Suprapubic skin (tissue), 4 donors: ENCODE results near the gene GIPC1. TPM values are rescaled to one million over a fixed set of nuclear protein-coding genes. Genes with fewer than 3 reads are reported as not detected.

Experiments
- DNase-seq, 2 donors: peaks; one replicate each; pipeline ENCODE4 v3.0.0-alpha.2; 2019; ENCODE audit warnings: low spot score in 2 of 2
- H3K27ac ChIP-seq: fragments of 200-600 bp; sonication (generic); one replicate; pipeline ENCODE4 v1.5.1; 2019
- H3K27me3 ChIP-seq: fragments of 200-600 bp; sonication (generic); one replicate; pipeline ENCODE4 v1.5.1; 2019
- H3K36me3 ChIP-seq: fragments of 200-600 bp; sonication (generic); one replicate; pipeline ENCODE4 v1.5.1; 2019
- H3K4me1 ChIP-seq: fragments of 200-600 bp; sonication (generic); one replicate; pipeline ENCODE4 v1.5.1; 2019
- H3K4me3 ChIP-seq: fragments of 200-600 bp; sonication (generic); one replicate; pipeline ENCODE4 v1.5.1; 2019; ENCODE audit warnings: mild to moderate bottlenecking
- H3K9me3 ChIP-seq: fragments of 200-600 bp; sonication (generic); one replicate; pipeline ENCODE4 v1.5.1; 2019
- EP300 ChIP-seq: sonication (generic); formaldehyde crosslinking; IDR thresholded peaks from one replicate; pipeline ENCODE4 v1.6.1; 2017; ENCODE audit warnings: antibody characterized with exemption
- POLR2A ChIP-seq, 2 donors: fragments of 450-650 bp; IDR thresholded peaks; one replicate each; pipeline ENCODE4 v1.6.1; 2017; ENCODE audit warnings: antibody characterized with exemption in 2 of 2, mild to moderate bottlenecking in 2 of 2, moderate library complexity in 2 of 2
- POLR2AphosphoS5 ChIP-seq, 3 donors: sonication (generic); formaldehyde crosslinking; IDR thresholded peaks; one replicate each; pipeline ENCODE4 v1.6.1; 2017; ENCODE audit warnings: antibody characterized with exemption in 3 of 3
- WGBS: methylation state at CpG from one replicate; pipeline ENCODE4 v1.1.5; 2018; 5-methylcytosine and 5-hydroxymethylcytosine counted together
- total RNA-seq, 4 donors: library from RNA; depleted of rRNA; stranded (reverse); fragments of >200 nt; gene quantifications; one replicate each; pipeline ENCODE4 v1.1.0, GENCODE V29; 2016
- TF ChIP-seq, protein P1 (sequence below), 2 donors: fragments of 200-600 bp in 1 of 2; fragments of 450-650 bp in 1 of 2; sonication (generic) in 1 of 2; IDR thresholded peaks; one replicate each; pipeline ENCODE4 v1.5.1; 2016 to 2019; ENCODE audit warnings: antibody characterized with exemption in 2 of 2, mild to moderate bottlenecking in 1 of 2, moderate library complexity in 1 of 2

GIPC1 gene
- total RNA-seq, 4 donors from 2014 or later: 85.8 to 111 (median 105) TPM

DNA sequence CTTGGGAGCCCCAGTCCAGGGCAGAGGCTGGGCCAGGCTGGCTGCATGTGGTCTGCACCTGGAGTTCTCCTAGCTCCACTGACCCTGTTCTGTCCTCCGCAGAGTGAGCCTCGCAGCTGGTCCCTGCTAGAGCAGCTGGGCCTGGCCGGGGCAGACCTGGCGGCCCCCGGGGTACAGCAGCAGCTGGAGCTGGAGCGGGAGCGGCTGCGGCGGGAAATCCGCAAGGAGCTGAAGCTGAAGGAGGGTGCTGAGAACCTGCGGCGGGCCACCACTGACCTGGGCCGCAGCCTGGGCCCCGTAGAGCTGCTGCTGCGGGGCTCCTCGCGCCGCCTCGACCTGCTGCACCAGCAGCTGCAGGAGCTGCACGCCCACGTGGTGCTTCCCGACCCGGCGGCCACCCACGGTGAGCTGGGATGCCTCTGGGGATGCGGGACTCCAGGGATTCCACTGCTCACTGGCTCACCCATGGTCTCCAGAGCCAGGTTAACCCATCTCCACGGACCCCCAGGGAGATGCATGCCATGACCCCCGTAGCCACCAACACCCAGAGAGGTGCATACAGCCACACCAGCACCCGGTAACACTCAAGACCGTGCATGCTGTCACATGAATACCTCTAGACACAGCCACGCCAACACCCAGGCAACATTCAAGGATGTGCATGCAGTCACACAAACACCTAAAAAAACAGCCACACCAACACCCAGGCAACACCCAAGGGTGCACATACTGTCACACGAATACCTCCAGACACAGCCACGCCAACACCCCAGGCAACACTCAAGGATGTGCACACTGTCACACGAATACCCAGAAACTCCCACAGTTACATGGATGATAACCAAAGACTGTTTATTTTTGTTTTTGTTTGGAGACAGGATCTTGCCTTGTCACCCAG is 54.6 kb downstream of the GIPC1 start:
- WGBS: 20% methylated on average over 1 of the region's 34 CpGs
- Histone ChIP-seq H3K4me1 (peaks cover 19% of the 10 kb centered on the region), H3K27ac (no peak overlapping the region), H3K27me3 (no peaks in the 10 kb centered on the region), H3K36me3 (peaks cover 42% of the 10 kb centered on the region), H3K9me3 (no peaks in the 10 kb centered on the region), H3K4me3 (no peak overlapping the region)
- no peak for DNase-seq
- TF ChIP-seq, protein P1, sequence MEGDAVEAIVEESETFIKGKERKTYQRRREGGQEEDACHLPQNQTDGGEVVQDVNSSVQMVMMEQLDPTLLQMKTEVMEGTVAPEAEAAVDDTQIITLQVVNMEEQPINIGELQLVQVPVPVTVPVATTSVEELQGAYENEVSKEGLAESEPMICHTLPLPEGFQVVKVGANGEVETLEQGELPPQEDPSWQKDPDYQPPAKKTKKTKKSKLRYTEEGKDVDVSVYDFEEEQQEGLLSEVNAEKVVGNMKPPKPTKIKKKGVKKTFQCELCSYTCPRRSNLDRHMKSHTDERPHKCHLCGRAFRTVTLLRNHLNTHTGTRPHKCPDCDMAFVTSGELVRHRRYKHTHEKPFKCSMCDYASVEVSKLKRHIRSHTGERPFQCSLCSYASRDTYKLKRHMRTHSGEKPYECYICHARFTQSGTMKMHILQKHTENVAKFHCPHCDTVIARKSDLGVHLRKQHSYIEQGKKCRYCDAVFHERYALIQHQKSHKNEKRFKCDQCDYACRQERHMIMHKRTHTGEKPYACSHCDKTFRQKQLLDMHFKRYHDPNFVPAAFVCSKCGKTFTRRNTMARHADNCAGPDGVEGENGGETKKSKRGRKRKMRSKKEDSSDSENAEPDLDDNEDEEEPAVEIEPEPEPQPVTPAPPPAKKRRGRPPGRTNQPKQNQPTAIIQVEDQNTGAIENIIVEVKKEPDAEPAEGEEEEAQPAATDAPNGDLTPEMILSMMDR (IDR thresholded peaks at IDR 0.05): no peak
- no peak for TF ChIP-seq POLR2A (IDR thresholded peaks at IDR 0.05)
- TF ChIP-seq EP300: no peak
- no peak for TF ChIP-seq POLR2AphosphoS5 (IDR thresholded peaks at IDR 0.05)

DNA sequence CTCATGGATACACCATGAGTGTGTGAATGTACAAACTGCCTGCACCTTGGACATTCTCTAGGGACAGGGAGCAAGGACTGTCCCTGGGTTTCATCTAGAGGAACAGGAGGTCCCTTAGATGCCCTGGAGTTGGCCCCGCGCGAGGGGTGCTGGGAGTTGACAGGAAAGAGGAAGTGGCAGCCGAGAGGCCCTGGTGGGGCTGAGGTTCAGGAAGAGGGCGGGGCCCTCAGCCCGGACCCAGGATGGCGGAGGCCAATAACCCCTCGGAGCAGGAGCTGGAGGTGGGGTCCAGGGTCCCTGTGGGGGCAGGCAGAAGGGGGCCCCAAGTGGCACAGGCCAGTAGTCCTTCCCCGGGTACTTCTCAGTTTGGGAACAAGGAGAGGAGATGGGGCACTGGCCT is 55.9 kb downstream of the GIPC1 start:
- Histone ChIP-seq H3K4me1 (peaks cover 24% of the 10 kb centered on the region), H3K9me3 (no peaks in the 10 kb centered on the region), H3K36me3 (peaks cover 30% of the 10 kb centered on the region), H3K27me3 (no peaks in the 10 kb centered on the region), H3K4me3 (peak overlapping the region; percentile 32), H3K27ac (no peak overlapping the region)
- WGBS: 34% methylated on average over 5 of the region's 9 CpGs
- peak in 1 of 2 donors; percentile 91 for DNase-seq
- TF ChIP-seq POLR2AphosphoS5 (IDR thresholded peaks at IDR 0.05): no peak

DNA sequence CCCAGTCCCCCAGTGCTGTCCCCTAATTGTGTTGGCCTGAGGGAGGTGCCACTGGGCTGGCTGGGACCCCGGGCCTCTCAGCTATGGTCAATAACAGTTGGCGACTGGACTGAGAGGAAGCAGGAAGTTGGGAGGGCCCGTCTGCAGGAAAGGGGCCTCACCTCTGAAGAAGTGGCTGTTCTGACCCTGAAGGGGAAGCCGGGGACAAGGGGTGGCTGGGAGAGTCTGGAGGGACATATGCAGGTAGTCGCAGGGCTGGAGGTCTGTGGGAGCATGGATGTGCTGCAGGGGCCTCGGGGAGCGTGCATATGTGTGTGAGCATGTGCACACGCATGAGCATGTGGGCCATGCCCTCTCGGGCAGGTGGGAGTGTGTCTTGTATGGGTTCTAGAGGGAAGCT is 56.9 kb downstream of the GIPC1 start:
- H3K36me3 ChIP-seq: peaks cover 20% of the 10 kb centered on the region
- H3K4me3 ChIP-seq: no peak overlapping the region
- no peaks in the 10 kb centered on the region for H3K27me3 ChIP-seq
- peaks cover 34% of the 10 kb centered on the region for H3K4me1 ChIP-seq
- WGBS: 81% methylated on average over 9 of the region's 9 CpGs
- H3K9me3 ChIP-seq: no peaks in the 10 kb centered on the region
- no peak overlapping the region for H3K27ac ChIP-seq
- DNase-seq: no peak
- TF ChIP-seq EP300: no peak
- no peak for TF ChIP-seq POLR2AphosphoS5 (IDR thresholded peaks at IDR 0.05)
- TF ChIP-seq POLR2A (IDR thresholded peaks at IDR 0.05): no peak
- TF ChIP-seq, protein P1 (IDR thresholded peaks at IDR 0.05): no peak

DNA sequence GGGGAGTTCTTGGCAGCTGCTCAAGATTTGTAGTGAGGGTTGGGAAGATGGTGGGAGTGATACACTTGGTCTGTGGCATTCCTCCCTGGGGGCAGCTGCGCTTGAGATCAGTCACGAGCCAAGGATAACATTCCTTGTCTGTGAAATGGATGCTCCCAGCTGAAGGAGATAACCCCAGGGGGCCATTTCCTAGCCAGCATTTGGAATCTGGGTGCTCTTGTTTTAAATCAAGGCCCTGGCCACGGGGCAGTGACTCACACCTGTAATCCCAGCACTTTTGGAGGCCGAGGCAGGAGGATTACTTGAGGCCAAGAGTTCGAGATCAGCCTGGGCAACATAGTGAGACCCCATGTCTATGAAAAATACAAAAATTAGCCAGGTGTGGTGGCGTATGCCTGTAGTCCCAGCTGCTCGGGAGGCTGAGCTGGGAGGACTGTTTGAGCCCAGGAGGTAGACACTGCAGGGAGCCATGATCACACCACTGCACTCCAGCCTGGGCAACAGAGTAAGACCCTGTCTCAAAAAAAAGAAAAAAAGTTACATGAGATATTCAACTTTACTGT is 58.3 kb downstream of the GIPC1 start:
- H3K4me1 ChIP-seq: peaks cover 46% of the 10 kb centered on the region

DNA sequence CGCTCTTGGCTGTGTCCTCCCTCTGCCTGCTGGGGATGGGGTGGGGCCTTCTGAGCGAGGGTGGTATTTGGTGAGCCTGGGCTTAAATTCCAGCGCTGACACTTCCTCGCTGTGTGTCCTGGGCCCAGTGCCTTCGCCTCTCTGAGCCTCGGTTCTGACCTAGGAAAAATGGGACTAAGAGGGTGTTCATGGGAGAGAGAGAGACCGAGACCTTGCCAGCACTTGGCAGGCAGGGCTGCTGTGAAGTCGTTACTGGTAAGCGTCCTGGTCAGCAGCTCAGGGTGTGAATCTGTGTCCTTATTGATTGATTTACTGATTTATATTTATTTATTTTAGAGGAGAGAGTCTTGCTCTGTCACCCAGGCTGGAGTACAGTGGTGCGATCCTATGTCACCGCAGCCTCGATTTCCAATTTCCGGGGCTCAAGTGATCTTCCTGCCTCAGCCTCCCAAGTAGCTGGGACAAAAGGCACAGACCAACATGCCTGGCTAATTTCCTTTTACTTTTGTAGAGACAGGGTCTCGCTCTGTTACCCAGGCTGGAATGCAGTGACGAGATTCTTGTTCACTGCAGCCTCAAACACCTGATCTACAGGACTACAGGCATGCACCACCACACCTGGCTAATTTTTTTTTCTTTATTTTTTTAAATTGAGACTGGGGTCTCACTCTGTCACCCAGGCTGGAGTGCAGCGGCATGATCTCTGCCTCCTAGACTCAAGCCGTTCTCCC is 60.4 kb downstream of the GIPC1 start:
- peak overlapping the region; percentile 73 for H3K27ac ChIP-seq
- H3K4me3 ChIP-seq: peak overlapping the region; percentile 80
- peaks cover 17% of the 10 kb centered on the region for H3K27me3 ChIP-seq
- TF ChIP-seq POLR2A (IDR thresholded peaks at IDR 0.05): no peak
- TF ChIP-seq EP300: no peak
- no peak for TF ChIP-seq POLR2AphosphoS5 (IDR thresholded peaks at IDR 0.05)
- TF ChIP-seq, protein P1 (IDR thresholded peaks at IDR 0.05): no peak
- H3K36me3 ChIP-seq: no peaks in the 10 kb centered on the region
- H3K4me1 ChIP-seq: peaks cover 44% of the 10 kb centered on the region
- no peak for DNase-seq
- no peaks in the 10 kb centered on the region for H3K9me3 ChIP-seq
- 70% methylated on average over 17 of the region's 17 CpGs for WGBS

More for the DNA sequence above, 58.3 kb downstream of the GIPC1 start:
- H3K9me3 ChIP-seq: no peaks in the 10 kb centered on the region
- TF ChIP-seq, protein P1 (IDR thresholded peaks at IDR 0.05): no peak
- TF ChIP-seq POLR2AphosphoS5 (IDR thresholded peaks at IDR 0.05): no peak
- no peak for TF ChIP-seq POLR2A (IDR thresholded peaks at IDR 0.05)
- TF ChIP-seq EP300: no peak
- peaks cover 4% of the 10 kb centered on the region for H3K27me3 ChIP-seq
- WGBS: 86% methylated on average over 7 of the region's 7 CpGs
- no peak for DNase-seq
- no peak overlapping the region for H3K27ac ChIP-seq
- H3K4me3 ChIP-seq: no peak overlapping the region
- peaks cover 6% of the 10 kb centered on the region for H3K36me3 ChIP-seq
